ENCODE measurements around the gene PNMT.

Gene PNMT

GRCh38 chr17:39671651-39672521 is 3.6 kb downstream of the PNMT start:
- no peak for DNase-seq

- no peak for DNase-seq
Observed at GRCh38 chr17:39672522-39673334, 4.5 kb downstream of the PNMT start.

- no peak for DNase-seq
Observed at GRCh38 chr17:39673335-39674081, 5.3 kb downstream of the PNMT start.

GRCh38 chr17:39674179-39674578 is 5.9 kb downstream of the PNMT start:
- DNase-seq = no peak

GRCh38 chr17:39674702-39675389 is 6.6 kb downstream of the PNMT start:
- DNase-seq = no peak

- no peak for DNase-seq
Observed at GRCh38 chr17:39675390-39676082, 7.3 kb downstream of the PNMT start.

- no peak for DNase-seq
Observed at GRCh38 chr17:39676198-39676819, 8.1 kb downstream of the PNMT start.

GRCh38 chr17:39677072-39677471 is 8.8 kb downstream of the PNMT start:
- no peak for DNase-seq

GRCh38 chr17:39677542-39678339 is 9.5 kb downstream of the PNMT start:
- DNase-seq = no peak

- DNase-seq = no peak
Observed at GRCh38 chr17:39678340-39679116, 10.3 kb downstream of the PNMT start.

GRCh38 chr17:39679521-39680192 is 11.4 kb downstream of the PNMT start:
- no peak for DNase-seq

- no peak for DNase-seq
Observed at GRCh38 chr17:39683295-39683939, 15.2 kb downstream of the PNMT start.

GRCh38 chr17:39684369-39685192 is 16.3 kb downstream of the PNMT start:
- no peak for DNase-seq

GRCh38 chr17:39687101-39687545 is 18.9 kb downstream of the PNMT start:
- DNase-seq = no peak

- DNase-seq = peak; percentile 92
Observed at GRCh38 chr17:39687546-39688474, 19.6 kb downstream of the PNMT start, which contains the start of gene PGAP3. Gene PGAP3 (minus strand): TSS chr17:39688057. CDS start chr17:39688014, 43 bp downstream.

GRCh38 chr17:39688475-39688835 is 20.2 kb downstream of the PNMT start:
- DNase-seq = no peak

Data from right forelimb (tissue), 1 donor.